Neural cell (in vitro differentiated cells): ENCODE data around the gene QPRT. TPM values are rescaled to one million over a fixed set of nuclear protein-coding genes. Genes with fewer than 3 reads are reported as not detected.

Source experiments
- H2AFZ ChIP-seq: fragments of 200-600, 300-800 bp; sonication (generic), shearing (Covaris generic); 2 replicates; pipeline ENCODE4 v1.6.0; 2014; ENCODE audit warnings: low read depth, mild to moderate bottlenecking, antibody characterized with exemption, low read length, moderate library complexity
- H3F3A ChIP-seq: fragments of 200-600 bp; shearing (Covaris generic); 2 replicates; pipeline ENCODE4 v1.6.1; 2016; ENCODE audit warnings: mild to moderate bottlenecking, moderate library complexity, mixed read lengths, antibody characterized with exemption, low read length; ENCODE audit not compliant: insufficient read depth, poor library complexity, severe bottlenecking
- H3K27ac ChIP-seq: fragments of 200-600, 300-800 bp; sonication (generic), shearing (Covaris generic); 2 replicates; pipeline ENCODE4 v1.5.1; 2014; ENCODE audit warnings: mild to moderate bottlenecking, low read length, moderate library complexity
- H3K27me3 ChIP-seq: fragments of 300-800, 200-600 bp; sonication (generic), shearing (Covaris generic); 2 replicates; pipeline ENCODE4 v1.6.0; 2014; ENCODE audit warnings: mild to moderate bottlenecking, low read depth, low read length, moderate library complexity; ENCODE audit not compliant: insufficient read depth
- H3K36me3 ChIP-seq: fragments of 300-800, 200-600 bp; sonication (generic), shearing (Covaris generic); 2 replicates; pipeline ENCODE4 v1.5.1; 2014; ENCODE audit warnings: mild to moderate bottlenecking, antibody characterized with exemption, low read length, moderate library complexity; ENCODE audit not compliant: insufficient read depth
- H3K4me2 ChIP-seq: fragments of 300-800, 200-600 bp; sonication (generic), shearing (Covaris generic); 2 replicates; pipeline ENCODE4 v1.6.0; 2014; ENCODE audit warnings: mild to moderate bottlenecking, low read length
- H3K4me3 ChIP-seq: fragments of 300-800, 200-600 bp; sonication (generic), shearing (Covaris generic); 2 replicates; pipeline ENCODE4 v1.5.1; 2014; ENCODE audit warnings: mild to moderate bottlenecking, low read length, moderate library complexity
- H3K79me2 ChIP-seq: fragments of 200-600 bp; shearing (Covaris generic); replicated peaks from 2 replicates; pipeline ENCODE4 v1.6.0; 2014; ENCODE audit warnings: mild to moderate bottlenecking, low read length, moderate library complexity; ENCODE audit not compliant: insufficient read depth
- H3K9ac ChIP-seq: fragments of 300-800, 200-600 bp; sonication (generic), shearing (Covaris generic); 2 replicates; pipeline ENCODE4 v1.6.1; 2016; ENCODE audit warnings: mild to moderate bottlenecking, low read length, mixed read lengths
- H3K9me2 ChIP-seq: fragments of 200-600 bp; shearing (Covaris generic); 2 replicates; pipeline ENCODE4 v1.6.1; 2016; ENCODE audit warnings: mild to moderate bottlenecking, low read length, mixed read lengths; ENCODE audit not compliant: insufficient read depth
- H3K9me3 ChIP-seq: fragments of 200-600, 300-800 bp; sonication (generic), shearing (Covaris generic); 2 replicates; pipeline ENCODE4 v1.6.1; 2016; ENCODE audit warnings: mild to moderate bottlenecking, mixed run types, low read length, moderate library complexity, mixed read lengths
- H4K20me1 ChIP-seq: fragments of 200-600 bp; shearing (Covaris generic); 2 replicates; pipeline ENCODE4 v1.6.1; 2016; ENCODE audit warnings: mild to moderate bottlenecking, mixed run types; ENCODE audit not compliant: insufficient read depth
- CTCF ChIP-seq: fragments of 450-650 bp; IDR thresholded peaks from 2 replicates; pipeline ENCODE4 v1.5.1; 2014; ENCODE audit warnings: antibody characterized with exemption, mild to moderate bottlenecking, moderate library complexity; ENCODE audit not compliant: poor library complexity, severe bottlenecking
- EP300 ChIP-seq: fragments of 450-650 bp; conservative IDR thresholded peaks from 2 replicates; pipeline ENCODE4 v1.6.1; 2014; ENCODE audit warnings: antibody characterized with exemption, mild to moderate bottlenecking, moderate library complexity; ENCODE audit not compliant: poor library complexity, severe bottlenecking
- EZH2 ChIP-seq: fragments of 200-600, 300-800 bp; shearing (Covaris generic), sonication (generic); IDR thresholded peaks from 2 replicates; pipeline ENCODE4 v1.6.1; 2014; ENCODE audit warnings: antibody characterized with exemption, low read length, borderline replicate concordance, mild to moderate bottlenecking; ENCODE audit not compliant: insufficient read depth, poor library complexity, severe bottlenecking
- MXI1 ChIP-seq: fragments of 450-650 bp; conservative IDR thresholded peaks from 2 replicates; pipeline ENCODE4 v1.6.1; 2014; ENCODE audit warnings: antibody characterized with exemption, mild to moderate bottlenecking; ENCODE audit not compliant: poor library complexity, severe bottlenecking
- POLR2AphosphoS5 ChIP-seq: IDR thresholded peaks from 2 replicates; pipeline ENCODE4 v1.6.1; 2012
- RAD21 ChIP-seq: fragments of 450-650 bp; conservative IDR thresholded peaks from 2 replicates; pipeline ENCODE4 v1.6.1; 2014; ENCODE audit warnings: antibody characterized with exemption, mild to moderate bottlenecking, moderate library complexity
- REST ChIP-seq: IDR thresholded peaks from 2 replicates; pipeline ENCODE4 v1.6.1; 2012; ENCODE audit warnings: borderline replicate concordance
- SMC3 ChIP-seq: fragments of 450-650 bp; conservative IDR thresholded peaks from 2 replicates; pipeline ENCODE4 v1.6.1; 2014; ENCODE audit warnings: antibody characterized with exemption, mild to moderate bottlenecking, moderate library complexity; ENCODE audit not compliant: poor library complexity
- TAF1 ChIP-seq: IDR thresholded peaks from 2 replicates; pipeline ENCODE4 v1.6.1; 2012; ENCODE audit warnings: low read depth
- polyA plus RNA-seq: library from polyadenylated mRNA; depleted of rRNA; stranded (reverse); fragments of >200 nt; gene quantifications from 2 replicates; pipeline ENCODE4 v1.2.3, GENCODE V29; 2014

QPRT gene
- polyA plus RNA-seq, 1 donor from 2014 or later, result 2.7 TPM

- H3K79me2 ChIP-seq, result no peaks in the 10 kb centered on the region
- no peak overlapping the region for H3K9ac ChIP-seq
- no peak overlapping the region for H3K4me2 ChIP-seq
- H3F3A ChIP-seq, result no peaks in the 10 kb centered on the region
- no peak overlapping the region for H3K27ac ChIP-seq
- no peak overlapping the region for H2AFZ ChIP-seq
- H4K20me1 ChIP-seq, result no peaks in the 10 kb centered on the region
- H3K9me3 ChIP-seq, result no peaks in the 10 kb centered on the region
- TF ChIP-seq CTCF, result no peak
- no peak for TF ChIP-seq TAF1
- TF ChIP-seq RAD21, result no peak
- TF ChIP-seq MXI1, result no peak
- TF ChIP-seq SMC3, result no peak
- no peak for TF ChIP-seq POLR2AphosphoS5
- TF ChIP-seq EP300, result no peak
- no peak for TF ChIP-seq EZH2
- TF ChIP-seq REST, result no peak
- H3K4me3 ChIP-seq, result no peak overlapping the region
- H3K36me3 ChIP-seq, result no peaks in the 10 kb centered on the region
- no peaks in the 10 kb centered on the region for H3K27me3 ChIP-seq
- no peaks in the 10 kb centered on the region for H3K9me2 ChIP-seq
These were observed 17.9 kb downstream of the QPRT start for GRCh38 chr16:29696881-29697331.

- Histone ChIP-seq H3K27ac (no peak overlapping the region), H3K27me3 (no peaks in the 10 kb centered on the region), H4K20me1 (no peaks in the 10 kb centered on the region), H3K4me3 (no peak overlapping the region), H3K79me2 (no peaks in the 10 kb centered on the region), H3K9me3 (no peaks in the 10 kb centered on the region), H3K9me2 (no peaks in the 10 kb centered on the region), H3F3A (no peaks in the 10 kb centered on the region), H2AFZ (no peak overlapping the region), H3K36me3 (no peaks in the 10 kb centered on the region), H3K4me2 (no peak overlapping the region), H3K9ac (no peak overlapping the region)
- TF ChIP-seq EP300 (no peak), CTCF (no peak)
These were observed 18.4 kb downstream of the QPRT start for GRCh38 chr16:29697391-29697790.
